Activated T-helper 2 cell treated with anti-CD3 and anti-CD28 coated beads, Interferon-gamma antibody, Interleukin-2, Interleukin-4, amounts not matched to agents 10 μg/mL and 5 μg/mL and 100 μg/mL, durations not matched to agents 14 hours and 24 hours and 36 hours (primary cell): Measurements from ENCODE around the gene RBM17. TPM values are rescaled to one million over a fixed set of nuclear protein-coding genes. Genes with fewer than 3 reads are reported as not detected.
A peak's percentile ranks its signal among the peaks of the same experiment; 100 is the strongest.
"Not testable (repeated sequence)": the region's sequence is repeated elsewhere in the genome, so short reads cannot be mapped to it uniquely, and the experiment has no call there.

Experiments
- DNase-seq: peaks from one replicate; pipeline ENCODE4 v3.0.0; 2021; ENCODE audit warnings: low spot score
- H3K27ac Mint-ChIP-seq: one replicate; pipeline ENCODE4 v1.8.0; 2021; ENCODE audit warnings: mixed read lengths
- H3K27me3 Mint-ChIP-seq: one replicate; pipeline ENCODE4 v1.8.0; 2021; ENCODE audit warnings: low read depth, mixed read lengths
- H3K36me3 Mint-ChIP-seq: one replicate; pipeline ENCODE4 v1.8.0; 2021; ENCODE audit warnings: low read depth, mixed read lengths
- H3K4me1 Mint-ChIP-seq: one replicate; pipeline ENCODE4 v1.8.0; 2021; ENCODE audit warnings: low read depth, mixed read lengths
- H3K4me3 Mint-ChIP-seq: one replicate; pipeline ENCODE4 v1.8.0; 2021; ENCODE audit warnings: low read depth, mild to moderate bottlenecking, moderate library complexity, mixed read lengths
- H3K9me3 Mint-ChIP-seq: one replicate; pipeline ENCODE4 v1.8.0; 2021; ENCODE audit warnings: mixed read lengths
- intact Hi-C: fragments of 100-400 bp; cut with micrococcal nuclease; formaldehyde crosslinking; loops from one replicate; pipeline ENCODE4 v1.15.1; 2023
- total RNA-seq: library from RNA; stranded (reverse); gene quantifications from 2 replicates; pipeline ENCODE4 v1.2.3, GENCODE V29; 2022

RBM17 gene
- total RNA-seq, 1 donor from 2014 or later, result 266 TPM

- no peak overlapping the region for H3K4me3 Mint-ChIP-seq
Measured at GRCh38 chr10:6148908-6149307, 60.1 kb downstream of the RBM17 start.

GRCh38 chr10:6151087-6151977 lies 62.5 kb downstream of the RBM17 start:
- Mint-ChIP-seq H3K36me3 (peaks cover 57% of the 10 kb centered on the region), H3K9me3 (no peaks in the 10 kb centered on the region), H3K4me3 (no peak overlapping the region), H3K4me1 (peaks cover 43% of the 10 kb centered on the region), H3K27ac (peak overlapping the region; percentile 40), H3K27me3 (no peaks in the 10 kb centered on the region)
- peak; percentile 48 for DNase-seq
- intact Hi-C loops, result loop anchor here (1.0 kb wide), 1 partner anchor 42 kb away; no protein-coding TSS in a partner anchor

More at GRCh38 chr10:6148908-6149307, 60.1 kb downstream of the RBM17 start:
- Mint-ChIP-seq H3K36me3 (peaks cover 59% of the 10 kb centered on the region), H3K27me3 (no peaks in the 10 kb centered on the region), H3K9me3 (no peaks in the 10 kb centered on the region), H3K4me1 (peaks cover 50% of the 10 kb centered on the region), H3K27ac (no peak overlapping the region)
- intact Hi-C loops, result no loop called here
- DNase-seq, result no peak

- intact Hi-C loops, result no loop called here
- no peaks in the 10 kb centered on the region for H3K9me3 Mint-ChIP-seq
- H3K27me3 Mint-ChIP-seq, result no peaks in the 10 kb centered on the region
- no peak overlapping the region for H3K27ac Mint-ChIP-seq
- H3K4me3 Mint-ChIP-seq, result no peak overlapping the region
- H3K36me3 Mint-ChIP-seq, result peaks cover 36% of the 10 kb centered on the region
- H3K4me1 Mint-ChIP-seq, result peaks cover 23% of the 10 kb centered on the region
- DNase-seq, result no peak
Measured at GRCh38 chr10:6153845-6154244, 65.0 kb downstream of the RBM17 start.

DNA sequence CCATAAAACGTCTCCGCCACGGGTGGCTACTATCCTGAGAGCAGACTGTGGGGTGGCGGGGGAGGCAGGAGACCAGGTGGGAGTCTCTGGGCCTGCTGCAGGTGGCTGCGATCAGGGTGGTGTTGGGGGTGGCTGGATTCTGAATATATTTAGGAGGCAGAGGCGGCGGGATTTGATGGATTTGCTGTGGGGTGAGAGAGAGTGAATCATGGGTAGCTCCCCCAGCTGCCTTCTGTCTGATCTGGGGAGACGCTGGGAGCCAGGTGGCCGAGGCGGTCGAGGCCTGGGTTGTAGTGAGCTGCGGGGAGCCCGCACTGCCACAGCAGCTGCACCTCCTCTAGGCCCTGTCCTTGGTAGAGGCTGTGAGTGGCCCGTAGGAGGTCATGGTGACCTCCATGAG lies 65.7 kb downstream of the RBM17 start:
- Mint-ChIP-seq H3K4me3 (no peak overlapping the region), H3K36me3 (peaks cover 31% of the 10 kb centered on the region), H3K27me3 (no peaks in the 10 kb centered on the region), H3K27ac (no peak overlapping the region), H3K9me3 (no peaks in the 10 kb centered on the region), H3K4me1 (peaks cover 19% of the 10 kb centered on the region)
- intact Hi-C loops, result no loop called here
- DNase-seq, result no peak

- H3K36me3 Mint-ChIP-seq, result peaks cover 10% of the 10 kb centered on the region
- no peaks in the 10 kb centered on the region for H3K27me3 Mint-ChIP-seq
- no peak overlapping the region for H3K27ac Mint-ChIP-seq
- H3K9me3 Mint-ChIP-seq, result no peaks in the 10 kb centered on the region
- DNase-seq, result no peak
- H3K4me1 Mint-ChIP-seq, result peaks cover 20% of the 10 kb centered on the region
- no peak overlapping the region for H3K4me3 Mint-ChIP-seq
- intact Hi-C loops, result no loop called here
Measured at GRCh38 chr10:6158276-6158675, 69.4 kb downstream of the RBM17 start.

DNA sequence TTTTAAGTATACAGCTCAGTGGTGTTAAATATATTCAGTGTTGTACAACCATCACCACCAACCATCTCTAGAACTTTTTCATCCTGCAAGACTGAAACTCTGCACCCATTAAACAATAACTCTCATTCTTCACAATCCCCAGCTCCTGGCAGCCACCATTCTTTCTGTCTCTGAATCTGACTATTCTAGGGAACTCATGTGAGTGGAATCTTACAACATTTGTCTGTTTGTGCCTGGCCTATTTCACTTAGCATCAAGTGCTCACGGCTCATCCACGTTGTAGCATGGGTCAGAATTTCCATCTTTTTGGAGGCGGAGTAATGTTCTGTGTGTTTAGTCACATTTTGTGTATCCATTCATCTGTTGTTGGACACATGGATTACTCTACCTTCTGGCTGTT lies 73.1 kb downstream of the RBM17 start:
- no peaks in the 10 kb centered on the region for H3K27me3 Mint-ChIP-seq
- peaks cover 39% of the 10 kb centered on the region for H3K4me1 Mint-ChIP-seq
- H3K9me3 Mint-ChIP-seq, result no peaks in the 10 kb centered on the region
- intact Hi-C loops, result loop anchor here (2.0 kb wide), 2 partner anchors 17 to 41 kb away; partner anchors contain the start of gene PFKFB3
- H3K27ac Mint-ChIP-seq, result no peak overlapping the region
- H3K36me3 Mint-ChIP-seq, result peaks cover 20% of the 10 kb centered on the region
- no peak for DNase-seq
- no peak overlapping the region for H3K4me3 Mint-ChIP-seq

- DNase-seq, result no peak
- Mint-ChIP-seq H3K36me3 (peaks cover 29% of the 10 kb centered on the region), H3K9me3 (no peaks in the 10 kb centered on the region), H3K4me3 (peak overlapping the region; percentile 37), H3K4me1 (peaks cover 43% of the 10 kb centered on the region), H3K27me3 (no peaks in the 10 kb centered on the region), H3K27ac (no peak overlapping the region)
- intact Hi-C loops, result loop anchor here (2.0 kb wide), 2 partner anchors 18 to 40 kb away; partner anchors contain the start of gene PFKFB3
Measured at GRCh38 chr10:6162589-6163356, 73.9 kb downstream of the RBM17 start.

- intact Hi-C loops, result loop anchor here (2.0 kb wide), 2 partner anchors 19 to 39 kb away; partner anchors contain the start of gene PFKFB3
- peaks cover 34% of the 10 kb centered on the region for H3K36me3 Mint-ChIP-seq
- peak; percentile 90 for DNase-seq
- peak overlapping the region; percentile 92 for H3K4me3 Mint-ChIP-seq
- no peaks in the 10 kb centered on the region for H3K27me3 Mint-ChIP-seq
- H3K9me3 Mint-ChIP-seq, result no peaks in the 10 kb centered on the region
- H3K4me1 Mint-ChIP-seq, result peaks cover 45% of the 10 kb centered on the region
- peak overlapping the region; percentile 89 for H3K27ac Mint-ChIP-seq
Measured at GRCh38 chr10:6163364-6164270, 74.8 kb downstream of the RBM17 start.

- Mint-ChIP-seq H3K27me3 (no peaks in the 10 kb centered on the region), H3K9me3 (no peaks in the 10 kb centered on the region), H3K27ac (peak overlapping the region; percentile 89), H3K4me1 (peaks cover 50% of the 10 kb centered on the region), H3K36me3 (peaks cover 42% of the 10 kb centered on the region), H3K4me3 (peak overlapping the region; percentile 92)
- intact Hi-C loops, result no loop called here
- DNase-seq, result no peak
Measured at GRCh38 chr10:6164271-6165095, 75.6 kb downstream of the RBM17 start.

- intact Hi-C loops, result no loop called here
- Mint-ChIP-seq H3K9me3 (no peaks in the 10 kb centered on the region), H3K36me3 (peaks cover 44% of the 10 kb centered on the region), H3K4me1 (peaks cover 55% of the 10 kb centered on the region), H3K4me3 (peak overlapping the region; percentile 92), H3K27ac (no peak overlapping the region), H3K27me3 (no peaks in the 10 kb centered on the region)
- no peak for DNase-seq
Measured at GRCh38 chr10:6165221-6165725, 76.4 kb downstream of the RBM17 start.

DNA sequence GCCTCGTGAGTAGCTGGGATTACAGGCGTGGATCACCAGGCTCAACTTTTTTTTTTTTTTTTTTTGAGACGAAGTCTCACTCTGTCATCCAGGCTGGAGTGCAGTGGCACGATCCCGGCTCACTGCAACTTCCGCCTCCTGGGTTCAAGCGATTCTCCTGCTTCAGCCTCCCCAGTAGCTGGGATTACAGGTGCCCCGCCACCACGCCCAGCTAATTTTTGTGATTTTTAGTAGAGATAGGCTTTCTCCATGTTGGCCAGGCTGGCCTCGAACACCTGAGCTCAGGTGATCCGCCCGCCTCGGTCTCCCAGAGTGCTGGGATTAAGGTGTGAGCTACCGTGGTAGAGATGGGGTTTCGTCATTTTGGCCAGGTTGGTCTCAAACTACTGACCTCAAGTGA lies 77.1 kb downstream of the RBM17 start:
- H3K9me3 Mint-ChIP-seq, DNase-seq, H3K27me3 Mint-ChIP-seq, intact Hi-C loops, H3K27ac Mint-ChIP-seq: not testable (repeated sequence)
- peaks cover 48% of the 10 kb centered on the region for H3K36me3 Mint-ChIP-seq
- peak overlapping the region; percentile 17 for H3K4me3 Mint-ChIP-seq
- H3K4me1 Mint-ChIP-seq, result peaks cover 60% of the 10 kb centered on the region
